Activated naive CD4-positive, alpha-beta T cell treated with anti-CD3 and anti-CD28 coated beads, Interleukin-2, amount 10 ng/mL, durations not matched to agents 7 days and 5 days (primary cell): ENCODE data around the gene KIAA1328.

Source experiments
- CTCF ChIA-PET: fragments of 350-600 bp; sonication (Branson Sonifier 250); formaldehyde crosslinking; loops from one replicate; lab custom pipeline; 2021; ENCODE audit warnings: antibody characterized with exemption; lab: Charles Lee
- DNase-seq: peaks from one replicate; pipeline ENCODE4 v3.0.0-alpha.2; 2020
- H3K27ac Mint-ChIP-seq: one replicate; pipeline ENCODE4 v1.8.0; 2021; ENCODE audit warnings: mild to moderate bottlenecking, moderate library complexity, mixed read lengths
- H3K27me3 Mint-ChIP-seq: one replicate; pipeline ENCODE4 v1.8.0; 2021; ENCODE audit warnings: mild to moderate bottlenecking, mixed read lengths
- H3K36me3 Mint-ChIP-seq: one replicate; pipeline ENCODE4 v1.8.0; 2021; ENCODE audit warnings: mixed read lengths
- H3K4me1 Mint-ChIP-seq: one replicate; pipeline ENCODE4 v1.8.0; 2021; ENCODE audit warnings: mixed read lengths
- H3K4me3 Mint-ChIP-seq: one replicate; pipeline ENCODE4 v1.8.0; 2021; ENCODE audit warnings: mild to moderate bottlenecking, moderate library complexity, mixed read lengths
- H3K9me3 Mint-ChIP-seq: one replicate; pipeline ENCODE4 v1.8.0; 2021; ENCODE audit warnings: mixed read lengths

KIAA1328 gene

GRCh38 chr18:37222999-37223378 is 394.1 kb downstream of the KIAA1328 start:
- CTCF ChIA-PET: no interaction called here
- Mint-ChIP-seq H3K4me1 (no peaks in the 10 kb centered on the region), H3K9me3 (peaks cover 2% of the 10 kb centered on the region), H3K27me3 (no peaks in the 10 kb centered on the region), H3K36me3 (no peaks in the 10 kb centered on the region), H3K27ac (no peak overlapping the region), H3K4me3 (no peak overlapping the region)
- DNase-seq: no peak

- CTCF ChIA-PET: no interaction called here
- no peak overlapping the region for H3K27ac Mint-ChIP-seq
Measured at GRCh38 chr18:37225279-37225678, 396.4 kb downstream of the KIAA1328 start.

GRCh38 chr18:37230768-37231167 is 401.8 kb downstream of the KIAA1328 start:
- Mint-ChIP-seq H3K9me3 (peaks cover 3% of the 10 kb centered on the region), H3K4me3 (no peak overlapping the region), H3K27ac (no peak overlapping the region), H3K36me3 (no peaks in the 10 kb centered on the region), H3K27me3 (no peaks in the 10 kb centered on the region), H3K4me1 (no peaks in the 10 kb centered on the region)
- DNase-seq: no peak
- CTCF ChIA-PET: no interaction called here

More at GRCh38 chr18:37225279-37225678, 396.4 kb downstream of the KIAA1328 start:
- DNase-seq: no peak
- Mint-ChIP-seq H3K36me3 (no peaks in the 10 kb centered on the region), H3K4me1 (no peaks in the 10 kb centered on the region), H3K9me3 (peaks cover 3% of the 10 kb centered on the region), H3K27me3 (no peaks in the 10 kb centered on the region), H3K4me3 (no peak overlapping the region)

GRCh38 chr18:37231251-37231650 is 402.3 kb downstream of the KIAA1328 start:
- CTCF ChIA-PET: no interaction called here
- Mint-ChIP-seq H3K27me3 (no peaks in the 10 kb centered on the region), H3K4me1 (no peaks in the 10 kb centered on the region), H3K4me3 (no peak overlapping the region), H3K9me3 (peaks cover 3% of the 10 kb centered on the region), H3K36me3 (no peaks in the 10 kb centered on the region), H3K27ac (no peak overlapping the region)
- no peak for DNase-seq

- no peaks in the 10 kb centered on the region for H3K4me1 Mint-ChIP-seq
- CTCF ChIA-PET: no interaction called here
- no peaks in the 10 kb centered on the region for H3K36me3 Mint-ChIP-seq
- DNase-seq: no peak
- no peak overlapping the region for H3K4me3 Mint-ChIP-seq
- peaks cover 6% of the 10 kb centered on the region for H3K27me3 Mint-ChIP-seq
- no peak overlapping the region for H3K27ac Mint-ChIP-seq
- H3K9me3 Mint-ChIP-seq: no peaks in the 10 kb centered on the region
Measured at GRCh38 chr18:37235583-37235982, 406.7 kb downstream of the KIAA1328 start.

- CTCF ChIA-PET: no interaction called here
- no peak overlapping the region for H3K4me3 Mint-ChIP-seq
- H3K36me3 Mint-ChIP-seq: no peaks in the 10 kb centered on the region
- H3K4me1 Mint-ChIP-seq: no peaks in the 10 kb centered on the region
- DNase-seq: no peak
- H3K27ac Mint-ChIP-seq: no peak overlapping the region
- peaks cover 31% of the 10 kb centered on the region for H3K27me3 Mint-ChIP-seq
- H3K9me3 Mint-ChIP-seq: no peaks in the 10 kb centered on the region
Measured at GRCh38 chr18:37238282-37239108, 409.6 kb downstream of the KIAA1328 start.

- no peak for DNase-seq
- CTCF ChIA-PET: no interaction called here
- Mint-ChIP-seq H3K4me1 (no peaks in the 10 kb centered on the region), H3K4me3 (no peak overlapping the region), H3K27me3 (peaks cover 52% of the 10 kb centered on the region), H3K36me3 (no peaks in the 10 kb centered on the region), H3K9me3 (no peaks in the 10 kb centered on the region), H3K27ac (no peak overlapping the region)
Measured at GRCh38 chr18:37242091-37242490, 413.2 kb downstream of the KIAA1328 start.

GRCh38 chr18:37242826-37243560 is 414.1 kb downstream of the KIAA1328 start:
- no peak overlapping the region for H3K27ac Mint-ChIP-seq
- no peaks in the 10 kb centered on the region for H3K9me3 Mint-ChIP-seq
- peaks cover 52% of the 10 kb centered on the region for H3K27me3 Mint-ChIP-seq
- no peak overlapping the region for H3K4me3 Mint-ChIP-seq
- no peak for DNase-seq
- CTCF ChIA-PET: no interaction called here
- H3K4me1 Mint-ChIP-seq: no peaks in the 10 kb centered on the region
- H3K36me3 Mint-ChIP-seq: no peaks in the 10 kb centered on the region

GRCh38 chr18:37243741-37244140 is 414.8 kb downstream of the KIAA1328 start:
- CTCF ChIA-PET: no interaction called here
- DNase-seq: no peak
- Mint-ChIP-seq H3K27me3 (peaks cover 53% of the 10 kb centered on the region), H3K4me1 (no peaks in the 10 kb centered on the region), H3K9me3 (no peaks in the 10 kb centered on the region), H3K27ac (no peak overlapping the region), H3K36me3 (no peaks in the 10 kb centered on the region), H3K4me3 (no peak overlapping the region)

GRCh38 chr18:37244618-37245017 is 415.7 kb downstream of the KIAA1328 start:
- Mint-ChIP-seq H3K4me3 (no peak overlapping the region), H3K4me1 (no peaks in the 10 kb centered on the region), H3K27ac (no peak overlapping the region), H3K36me3 (no peaks in the 10 kb centered on the region), H3K9me3 (no peaks in the 10 kb centered on the region), H3K27me3 (peaks cover 58% of the 10 kb centered on the region)
- CTCF ChIA-PET: no interaction called here
- DNase-seq: no peak

GRCh38 chr18:37246779-37247340 is 417.9 kb downstream of the KIAA1328 start:
- no peaks in the 10 kb centered on the region for H3K4me1 Mint-ChIP-seq
- no peak for DNase-seq
- H3K9me3 Mint-ChIP-seq: no peaks in the 10 kb centered on the region
- CTCF ChIA-PET: no interaction called here
- H3K27ac Mint-ChIP-seq: no peak overlapping the region
- no peaks in the 10 kb centered on the region for H3K36me3 Mint-ChIP-seq
- H3K4me3 Mint-ChIP-seq: no peak overlapping the region
- peaks cover 54% of the 10 kb centered on the region for H3K27me3 Mint-ChIP-seq

GRCh38 chr18:37247497-37248161 is 418.7 kb downstream of the KIAA1328 start:
- peaks cover under 1% of the 10 kb centered on the region for H3K4me1 Mint-ChIP-seq
- no peak overlapping the region for H3K27ac Mint-ChIP-seq
- H3K9me3 Mint-ChIP-seq: no peaks in the 10 kb centered on the region
- H3K27me3 Mint-ChIP-seq: peaks cover 54% of the 10 kb centered on the region
- no peaks in the 10 kb centered on the region for H3K36me3 Mint-ChIP-seq
- CTCF ChIA-PET: no interaction called here
- no peak overlapping the region for H3K4me3 Mint-ChIP-seq
- no peak for DNase-seq

GRCh38 chr18:37248281-37248680 is 419.4 kb downstream of the KIAA1328 start:
- no peak for DNase-seq

GRCh38 chr18:37249171-37249886 is 420.4 kb downstream of the KIAA1328 start:
- CTCF ChIA-PET: no interaction called here

More at GRCh38 chr18:37248281-37248680, 419.4 kb downstream of the KIAA1328 start:
- CTCF ChIA-PET: no interaction called here
- Mint-ChIP-seq H3K27ac (no peak overlapping the region), H3K27me3 (peaks cover 54% of the 10 kb centered on the region), H3K9me3 (no peaks in the 10 kb centered on the region), H3K4me1 (peaks cover 4% of the 10 kb centered on the region), H3K36me3 (no peaks in the 10 kb centered on the region), H3K4me3 (no peak overlapping the region)

More at GRCh38 chr18:37249171-37249886, 420.4 kb downstream of the KIAA1328 start:
- no peak overlapping the region for H3K27ac Mint-ChIP-seq
- H3K36me3 Mint-ChIP-seq: no peaks in the 10 kb centered on the region
- DNase-seq: no peak
- peaks cover 52% of the 10 kb centered on the region for H3K27me3 Mint-ChIP-seq
- H3K4me3 Mint-ChIP-seq: no peak overlapping the region
- H3K4me1 Mint-ChIP-seq: peaks cover 4% of the 10 kb centered on the region
- no peaks in the 10 kb centered on the region for H3K9me3 Mint-ChIP-seq
